HCT116 (cell line): Measurements from ENCODE around the gene R3HDM4. TPM values are rescaled to one million over a fixed set of nuclear protein-coding genes. Genes with fewer than 3 reads are reported as not detected.

Experiments
- ATAC-seq: fragments of 200-7000 bp; cut with Tn5 transposase; 2 replicates; pipeline ENCODE4 v1.9.1; 2020; ENCODE audit warnings: mild to moderate bottlenecking, moderate library complexity
- BruUV-seq: library from RNA; stranded (reverse); fragments of 400-500 nt; replicated peaks from 2 replicates; lab custom pipeline; 2021; lab: Mats Ljungman, UMichigan
- CTCF ChIA-PET: fragments of 300-600 bp; sonication (Branson Sonifier 250); formaldehyde crosslinking; loops from one replicate; lab custom pipeline; 2021; ENCODE audit warnings: antibody characterized with exemption; lab: Charles Lee
- POLR2A ChIA-PET: fragments of 300-600, 350-600 bp; sonication (Branson Sonifier 250); formaldehyde crosslinking; loops from one replicate; lab custom pipeline; 2021; ENCODE audit warnings: antibody characterized with exemption; lab: Charles Lee
- RAD21 ChIA-PET, 2 experiments: fragments of 300-600 bp; sonication (Branson Sonifier 250); formaldehyde crosslinking; loops; one replicate each; lab custom pipeline; 2023; ENCODE audit warnings: low total read pairs in 2 of 2; ENCODE audit not compliant: uncharacterized antibody in 2 of 2, unreplicated experiment in 2 of 2, low non-redundant PET in 1 of 2; lab: Charles Lee
- DNase-seq: peaks from one replicate; pipeline ENCODE4 v3.0.0-alpha.2; 2010; ENCODE audit warnings: low read depth, low spot score
- H2AFZ ChIP-seq: fragments of 200-600 bp; shearing (Covaris generic), sonication (generic); 2 replicates; pipeline ENCODE4 v1.6.1; 2017; ENCODE audit warnings: low read depth, mixed run types, mixed read lengths, antibody characterized with exemption, low read length; ENCODE audit not compliant: poor library complexity, severe bottlenecking
- H3K27ac ChIP-seq: 2 replicates; pipeline ENCODE4 v1.5.1; 2012; ENCODE audit warnings: low read depth, low read length
- H3K27me3 ChIP-seq: fragments of 200-600 bp; sonication (generic); 2 replicates; pipeline ENCODE4 v1.6.1; 2016; ENCODE audit warnings: mixed run types, low read length, mixed read lengths; ENCODE audit not compliant: insufficient read depth
- H3K36me3 ChIP-seq, 2 experiments: fragments of 200-500 bp in 1 of 2; fragments of 200-600 bp in 1 of 2; sonication (Bioruptor generic) in 1 of 2; sonication (generic) in 1 of 2; 2 replicates each; pipeline versions ENCODE4 v1.5.1 to v1.6.1; 2014 to 2016; ENCODE audit warnings: low read length in 2 of 2, inconsistent platforms in 1 of 2, mixed read lengths in 1 of 2, mixed run types in 1 of 2; ENCODE audit not compliant: insufficient read depth in 2 of 2, control insufficient read depth in 1 of 2
- H3K4me1 ChIP-seq, 2 experiments: fragments of 200-600 bp in 1 of 2; sonication (generic) in 1 of 2; 2 replicates each; pipeline versions ENCODE4 v1.5.1 to v1.6.1; 2012 to 2017; ENCODE audit warnings: low read length in 2 of 2, inconsistent platforms in 1 of 2, mild to moderate bottlenecking in 1 of 2, mixed read lengths in 1 of 2, mixed run types in 1 of 2, moderate library complexity in 1 of 2; ENCODE audit not compliant: insufficient read depth in 2 of 2, control insufficient read depth in 1 of 2
- H3K4me2 ChIP-seq: fragments of 200-600 bp; sonication (generic); 2 replicates; pipeline ENCODE4 v1.6.1; 2017; ENCODE audit warnings: mixed run types, low read length, mixed read lengths
- H3K4me3 ChIP-seq, 2 experiments: fragments of 200-600 bp in 1 of 2; sonication (generic) in 1 of 2; replicated peaks in 1 of 2; 2 replicates each; pipeline ENCODE4 v1.5.1; 2011 to 2016; ENCODE audit warnings: low read length in 2 of 2, control low read depth in 1 of 2, low read depth in 1 of 2, mild to moderate bottlenecking in 1 of 2, mixed read lengths in 1 of 2, mixed run types in 1 of 2
- H3K79me2 ChIP-seq: fragments of 200-600 bp; sonication (generic); 2 replicates; pipeline ENCODE4 v1.6.1; 2017; ENCODE audit warnings: mild to moderate bottlenecking, mixed run types, low read length, moderate library complexity, mixed read lengths; ENCODE audit not compliant: insufficient read depth
- H3K9ac ChIP-seq: fragments of 200-600 bp; sonication (generic); 2 replicates; pipeline ENCODE4 v1.6.1; 2016; ENCODE audit warnings: low read length, mixed read lengths
- H3K9me2 ChIP-seq: fragments of 200-600 bp; sonication (generic), shearing (Covaris generic); 2 replicates; pipeline ENCODE4 v1.6.1; 2017; ENCODE audit warnings: mixed run types, mild to moderate bottlenecking, moderate library complexity; ENCODE audit not compliant: insufficient read depth
- H3K9me3 ChIP-seq, 2 experiments: fragments of 200-500 bp in 1 of 2; fragments of 200-600 bp in 1 of 2; sonication (Bioruptor generic) in 1 of 2; sonication (generic) in 1 of 2; 2 replicates each; pipeline ENCODE4 v1.6.1; 2014 to 2017; ENCODE audit warnings: low read length in 2 of 2, mixed read lengths in 2 of 2, inconsistent platforms in 1 of 2, low read depth in 1 of 2, mild to moderate bottlenecking in 1 of 2, mixed run types in 1 of 2, moderate library complexity in 1 of 2; ENCODE audit not compliant: control insufficient read depth in 1 of 2, insufficient read depth in 1 of 2
- H4K20me1 ChIP-seq: fragments of 200-600 bp; sonication (generic), shearing (Covaris generic); 2 replicates; pipeline ENCODE4 v1.6.1; 2017; ENCODE audit warnings: mixed run types, mild to moderate bottlenecking, moderate library complexity; ENCODE audit not compliant: insufficient read depth
- JUND ChIP-seq: IDR thresholded peaks from 2 replicates; pipeline ENCODE4 v1.6.1; 2012
- POLR2A ChIP-seq: IDR thresholded peaks from 2 replicates; pipeline ENCODE4 v1.7.0; 2011; ENCODE audit warnings: borderline replicate concordance; ENCODE audit not compliant: insufficient read depth, insufficient read length; ENCODE audit errors: extremely low read depth
- POLR2AphosphoS5 ChIP-seq: IDR thresholded peaks from 2 replicates; pipeline ENCODE4 v1.6.1; 2011; ENCODE audit warnings: mild to moderate bottlenecking, low read depth, low read length, moderate library complexity
- ZBTB33 ChIP-seq: IDR thresholded peaks from 2 replicates; pipeline ENCODE4 v1.6.1; 2011; ENCODE audit warnings: mild to moderate bottlenecking, low read length, moderate library complexity; ENCODE audit not compliant: insufficient replicate concordance; ENCODE audit errors: extremely low read depth
- ZNF274 ChIP-seq: fragments of 200-500 bp; sonication (Bioruptor generic); IDR thresholded peaks from 2 replicates; pipeline ENCODE4 v1.6.1; 2014; ENCODE audit warnings: mild to moderate bottlenecking, low read depth, low read length, inconsistent platforms
- intact Hi-C: fragments of 100-400 bp; cut with micrococcal nuclease; formaldehyde crosslinking; loops from 2 replicates; pipeline ENCODE4 v1.10.0; 2022
- total RNA-seq: library from RNA; stranded (reverse); gene quantifications from one replicate; pipeline ENCODE4 v1.2.1, GENCODE V29; 2021; ENCODE audit not compliant: unreplicated experiment

Gene R3HDM4
- total RNA-seq, 1 experiment from 2014 or later, result 92.3 TPM

- BruUV-seq, result no TSS peak
- 0 out of 2 replicates have a peak, but pooled peaks have one; percentile 8 for ATAC-seq
- POLR2A ChIA-PET, result no interaction called here
Measured at GRCh38 chr19:954672-955494, 41.9 kb upstream of the R3HDM4 start.

More at GRCh38 chr19:954672-955494, 41.9 kb upstream of the R3HDM4 start:
- peaks cover 72 to 95% of the 10 kb centered on the region in 2 experiments for H3K4me1 ChIP-seq
- H3K4me3 ChIP-seq, result no peak overlapping the region
- no peaks in the 10 kb centered on the region for H4K20me1 ChIP-seq
- H3K27me3 ChIP-seq, result no peaks in the 10 kb centered on the region
- H3K9me2 ChIP-seq, result no peaks in the 10 kb centered on the region
- H3K9ac ChIP-seq, result no peak overlapping the region
- H3K79me2 ChIP-seq, result peaks cover 18% of the 10 kb centered on the region
- H2AFZ ChIP-seq, result no peak overlapping the region
- RAD21 ChIA-PET, result no interaction called here
- no peaks in the 10 kb centered on the region for H3K9me3 ChIP-seq
- no peak overlapping the region; the same call in 1 of the 2 replicates for H3K4me2 ChIP-seq
- H3K36me3 ChIP-seq, result no peaks in the 10 kb centered on the region
- H3K27ac ChIP-seq, result no peak overlapping the region; the same call in 1 of the 2 replicates
- intact Hi-C loops, result no loop called here
- CTCF ChIA-PET, result no interaction called here
- TF ChIP-seq ZNF274 (no peak), JUND (no peak), POLR2A (no peak), POLR2AphosphoS5 (no peak), ZBTB33 (no peak)
- DNase-seq, result no peak
